Spleen (tissue), 7 donors: ENCODE data around the gene UBAP2.
"Not testable (repeated sequence)": the region's sequence is repeated elsewhere in the genome, so short reads cannot be mapped to it uniquely, and the experiment has no call there.

Experiments
- POLR2A ChIP-seq, 3 donors: fragments of 450-650 bp; IDR thresholded peaks; one replicate each; pipeline ENCODE4 v1.5.1; 2017; ENCODE audit warnings: antibody characterized with exemption in 3 of 3, mild to moderate bottlenecking in 1 of 3
- TF ChIP-seq, protein P1 (sequence below), 11 experiments: fragments of 200-600 bp in 7 of 11; fragments of 450-650 bp in 4 of 11; sonication (generic) in 4 of 11; IDR thresholded peaks in 8 of 11; conservative IDR thresholded peaks in 3 of 11; 1 replicate in 7 of 11; 2 replicates in 4 of 11; pipeline versions ENCODE4 v1.4.0 to v1.8.0; 2016 to 2021; ENCODE audit warnings: antibody characterized with exemption in 11 of 11, inconsistent platforms in 4 of 11, mild to moderate bottlenecking in 1 of 11
- donor health status: DM: no; HTN: no; CAD: no; lungs with moderate emphysema.
- donor health status: DM: no; HTN: no; CAD: no.
- donor health status: DM: no; HTN: no; CAD: no.

DNA sequence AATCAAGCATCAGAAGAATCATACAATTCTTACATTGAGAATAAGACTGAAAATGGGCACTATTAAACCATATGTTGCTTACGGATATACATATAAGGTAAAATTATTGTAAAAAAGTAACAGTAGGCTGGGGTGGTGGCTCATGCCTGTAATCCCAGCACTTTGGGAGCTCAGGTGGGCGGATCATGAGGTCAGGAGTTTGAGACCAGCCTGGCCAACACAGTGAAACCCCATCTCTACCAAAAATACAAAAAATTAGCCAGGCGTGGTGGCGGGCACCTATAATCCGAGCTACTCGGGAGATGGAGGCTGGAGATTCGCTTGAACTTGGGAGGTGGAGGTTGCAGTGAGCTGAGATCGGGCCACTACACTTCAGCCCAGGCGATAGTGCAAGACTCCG, 6.6 kb downstream of the UBAP2 start:
- TF ChIP-seq, protein P1, sequence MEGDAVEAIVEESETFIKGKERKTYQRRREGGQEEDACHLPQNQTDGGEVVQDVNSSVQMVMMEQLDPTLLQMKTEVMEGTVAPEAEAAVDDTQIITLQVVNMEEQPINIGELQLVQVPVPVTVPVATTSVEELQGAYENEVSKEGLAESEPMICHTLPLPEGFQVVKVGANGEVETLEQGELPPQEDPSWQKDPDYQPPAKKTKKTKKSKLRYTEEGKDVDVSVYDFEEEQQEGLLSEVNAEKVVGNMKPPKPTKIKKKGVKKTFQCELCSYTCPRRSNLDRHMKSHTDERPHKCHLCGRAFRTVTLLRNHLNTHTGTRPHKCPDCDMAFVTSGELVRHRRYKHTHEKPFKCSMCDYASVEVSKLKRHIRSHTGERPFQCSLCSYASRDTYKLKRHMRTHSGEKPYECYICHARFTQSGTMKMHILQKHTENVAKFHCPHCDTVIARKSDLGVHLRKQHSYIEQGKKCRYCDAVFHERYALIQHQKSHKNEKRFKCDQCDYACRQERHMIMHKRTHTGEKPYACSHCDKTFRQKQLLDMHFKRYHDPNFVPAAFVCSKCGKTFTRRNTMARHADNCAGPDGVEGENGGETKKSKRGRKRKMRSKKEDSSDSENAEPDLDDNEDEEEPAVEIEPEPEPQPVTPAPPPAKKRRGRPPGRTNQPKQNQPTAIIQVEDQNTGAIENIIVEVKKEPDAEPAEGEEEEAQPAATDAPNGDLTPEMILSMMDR (IDR thresholded peaks at IDR 0.05 in 8 of 11, conservative IDR thresholded peaks at IDR 0.05 in 3 of 11) = not testable (repeated sequence)
- TF ChIP-seq POLR2A (IDR thresholded peaks at IDR 0.05) = not testable (repeated sequence)
